ENCODE results near the gene KREMEN2. TPM values are rescaled to one million over a fixed set of nuclear protein-coding genes. Genes with fewer than 3 reads are reported as not detected.

KREMEN2 gene
- total and polyA plus RNA-seq, 2 experiments from 2014 or later, result 3.6 to 4.9 TPM

DNA sequence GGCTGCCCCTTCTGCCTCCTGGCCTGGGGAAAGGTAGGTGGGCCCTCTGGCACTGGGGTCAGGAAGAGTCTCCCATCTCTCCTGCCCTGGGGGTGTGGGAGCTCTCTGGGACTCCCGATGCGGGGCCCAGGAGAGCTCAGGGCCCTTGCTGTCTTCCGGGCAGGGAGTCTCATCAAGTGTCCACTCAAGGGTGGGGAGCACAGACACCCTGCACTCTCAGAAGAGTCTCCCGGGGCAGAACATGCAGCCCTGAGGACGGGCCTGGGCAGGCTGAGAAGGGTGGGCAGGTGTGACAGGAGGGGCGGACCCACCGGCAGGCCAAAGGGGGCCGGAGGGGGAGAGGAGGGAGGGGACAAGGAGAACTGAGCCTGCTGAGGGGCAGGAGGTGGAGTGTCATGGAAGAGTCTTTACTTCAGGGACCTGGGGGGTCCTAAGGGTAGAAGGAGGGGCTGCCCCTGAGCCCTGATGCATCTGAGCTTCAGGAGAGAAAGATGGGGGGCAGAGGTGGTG is 24.6 kb downstream of the KREMEN2 start:
- Histone ChIP-seq H3K4me2 (no peak overlapping the region), H3K27ac (no peak overlapping the region), H3K36me3 (replicated peaks; ENCODE audit: insufficient read depth, low read depth) (no peaks in the 10 kb centered on the region), H2AFZ (no peak overlapping the region), H4K20me1 (ENCODE audit: insufficient read depth, poor library complexity, severe bottlenecking) (no peaks in the 10 kb centered on the region), H3K9me3 (ENCODE audit: low read depth) (no peaks in the 10 kb centered on the region), H3K9me2 (replicated peaks; ENCODE audit: insufficient read depth) (no peaks in the 10 kb centered on the region), H3K79me2 (no peaks in the 10 kb centered on the region), H3K4me1 (ENCODE audit: insufficient read depth) (peaks cover 6% of the 10 kb centered on the region), H3K27me3 (no peaks in the 10 kb centered on the region), H3K4me3 (no peak overlapping the region)
- 52% methylated on average over 7 of the region's 8 CpGs for WGBS (ENCODE audit: low lambda C conversion rate, missing lambda C conversion rate)
- TF ChIP-seq, protein P1, sequence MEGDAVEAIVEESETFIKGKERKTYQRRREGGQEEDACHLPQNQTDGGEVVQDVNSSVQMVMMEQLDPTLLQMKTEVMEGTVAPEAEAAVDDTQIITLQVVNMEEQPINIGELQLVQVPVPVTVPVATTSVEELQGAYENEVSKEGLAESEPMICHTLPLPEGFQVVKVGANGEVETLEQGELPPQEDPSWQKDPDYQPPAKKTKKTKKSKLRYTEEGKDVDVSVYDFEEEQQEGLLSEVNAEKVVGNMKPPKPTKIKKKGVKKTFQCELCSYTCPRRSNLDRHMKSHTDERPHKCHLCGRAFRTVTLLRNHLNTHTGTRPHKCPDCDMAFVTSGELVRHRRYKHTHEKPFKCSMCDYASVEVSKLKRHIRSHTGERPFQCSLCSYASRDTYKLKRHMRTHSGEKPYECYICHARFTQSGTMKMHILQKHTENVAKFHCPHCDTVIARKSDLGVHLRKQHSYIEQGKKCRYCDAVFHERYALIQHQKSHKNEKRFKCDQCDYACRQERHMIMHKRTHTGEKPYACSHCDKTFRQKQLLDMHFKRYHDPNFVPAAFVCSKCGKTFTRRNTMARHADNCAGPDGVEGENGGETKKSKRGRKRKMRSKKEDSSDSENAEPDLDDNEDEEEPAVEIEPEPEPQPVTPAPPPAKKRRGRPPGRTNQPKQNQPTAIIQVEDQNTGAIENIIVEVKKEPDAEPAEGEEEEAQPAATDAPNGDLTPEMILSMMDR (IDR thresholded peaks at IDR 0.05; ENCODE audit: poor library complexity), result no peak
- no peak for TF ChIP-seq EZH2phosphoT487 (IDR thresholded peaks at IDR 0.05; ENCODE audit: low read depth, severe bottlenecking, unreplicated experiment)
- TF ChIP-seq EZH2 (IDR thresholded peaks at IDR 0.05; ENCODE audit: borderline replicate concordance), result no peak
- no peak for DNase-seq (ENCODE audit: low spot score)

DNA sequence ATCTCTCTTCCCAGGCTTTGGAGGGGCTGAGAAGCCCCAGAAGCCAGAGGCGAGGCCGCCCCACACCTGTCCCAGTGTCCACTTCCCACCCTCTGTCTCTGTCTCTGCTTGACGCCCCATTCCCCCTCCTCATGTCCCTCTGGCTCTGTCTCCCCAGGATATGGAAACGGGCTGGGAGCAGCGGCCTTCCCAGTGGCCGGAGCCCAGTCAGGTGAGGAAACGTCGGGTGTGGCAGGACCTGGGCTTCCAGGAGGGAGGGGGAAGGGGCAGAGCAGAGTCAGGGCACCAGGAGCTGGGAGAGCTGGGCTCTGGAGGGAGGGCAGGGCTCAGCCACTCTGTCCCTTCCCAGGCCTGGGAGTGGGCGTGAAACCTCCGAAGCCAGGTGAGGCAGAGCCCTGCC is 26.8 kb downstream of the KREMEN2 start:
- no peaks in the 10 kb centered on the region for H3K27me3 ChIP-seq
- TF ChIP-seq EZH2 (IDR thresholded peaks at IDR 0.05; ENCODE audit: borderline replicate concordance) (no peak), EZH2phosphoT487 (IDR thresholded peaks at IDR 0.05; ENCODE audit: low read depth, severe bottlenecking, unreplicated experiment) (no peak)
- TF ChIP-seq, protein P1 (IDR thresholded peaks at IDR 0.05; ENCODE audit: poor library complexity), result no peak
- no peaks in the 10 kb centered on the region for H3K79me2 ChIP-seq
- H3K9me3 ChIP-seq (ENCODE audit: low read depth), result no peaks in the 10 kb centered on the region
- no peaks in the 10 kb centered on the region for H3K36me3 ChIP-seq (replicated peaks; ENCODE audit: insufficient read depth, low read depth)
- H4K20me1 ChIP-seq (ENCODE audit: insufficient read depth, poor library complexity, severe bottlenecking), result no peaks in the 10 kb centered on the region
- no peak overlapping the region for H3K27ac ChIP-seq
- WGBS (ENCODE audit: low lambda C conversion rate, missing lambda C conversion rate), result 59% methylated on average over 10 of the region's 10 CpGs
- no peak overlapping the region for H3K4me2 ChIP-seq
- no peaks in the 10 kb centered on the region for H3K9me2 ChIP-seq (replicated peaks; ENCODE audit: insufficient read depth)
- no peak overlapping the region for H3K4me3 ChIP-seq
- no peak for DNase-seq (ENCODE audit: low spot score)
- H2AFZ ChIP-seq, result no peak overlapping the region
- peaks cover 6% of the 10 kb centered on the region for H3K4me1 ChIP-seq (ENCODE audit: insufficient read depth)

DNA sequence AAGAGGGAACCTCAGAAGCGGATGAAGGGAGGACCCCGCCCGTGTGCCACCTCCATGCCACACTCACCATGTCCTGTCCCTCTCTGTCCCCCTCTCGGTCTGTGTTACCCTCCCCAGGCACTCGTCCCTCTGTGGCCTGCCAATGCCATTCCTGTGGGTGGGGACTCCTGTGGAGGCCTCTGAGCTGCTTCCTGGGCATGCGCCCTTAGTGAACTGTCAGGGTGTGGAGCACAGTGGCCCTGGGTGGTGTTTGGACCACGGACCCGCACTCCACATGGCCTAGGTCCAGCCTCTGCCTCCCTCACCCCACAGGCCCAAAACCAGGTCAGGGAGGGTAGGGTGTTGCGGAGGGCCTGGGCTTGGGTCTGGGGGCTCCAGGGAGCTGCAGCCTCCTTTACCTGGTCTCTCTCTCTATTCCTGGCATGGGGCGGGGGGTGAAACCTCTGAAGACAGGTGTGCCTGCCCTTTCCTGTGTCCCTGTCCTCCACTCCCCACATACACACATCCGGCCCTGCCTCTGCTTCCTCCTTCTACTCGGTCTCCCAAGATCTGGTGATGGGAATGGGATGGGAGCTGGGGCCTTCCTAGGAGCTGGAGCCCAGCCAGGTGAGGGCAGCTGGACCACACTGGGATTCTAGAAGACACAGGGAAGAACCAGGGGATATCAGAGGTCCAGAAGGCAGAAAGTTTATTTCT is 27.6 kb downstream of the KREMEN2 start:
- 98% methylated on average over 12 of the region's 12 CpGs for WGBS (ENCODE audit: low lambda C conversion rate, missing lambda C conversion rate)
- H2AFZ ChIP-seq, result no peak overlapping the region
- H3K27ac ChIP-seq, result no peak overlapping the region
- no peaks in the 10 kb centered on the region for H3K9me2 ChIP-seq (replicated peaks; ENCODE audit: insufficient read depth)
- H3K79me2 ChIP-seq, result no peaks in the 10 kb centered on the region
- H3K36me3 ChIP-seq (replicated peaks; ENCODE audit: insufficient read depth, low read depth), result no peaks in the 10 kb centered on the region
- H3K4me1 ChIP-seq (ENCODE audit: insufficient read depth), result peaks cover 6% of the 10 kb centered on the region
- DNase-seq (ENCODE audit: low spot score), result no peak
- no peak overlapping the region for H3K4me2 ChIP-seq
- TF ChIP-seq EZH2 (IDR thresholded peaks at IDR 0.05; ENCODE audit: borderline replicate concordance), result no peak
- TF ChIP-seq, protein P1 (IDR thresholded peaks at IDR 0.05; ENCODE audit: poor library complexity), result no peak
- TF ChIP-seq EZH2phosphoT487 (IDR thresholded peaks at IDR 0.05; ENCODE audit: low read depth, severe bottlenecking, unreplicated experiment), result no peak
- H3K27me3 ChIP-seq, result no peaks in the 10 kb centered on the region
- no peaks in the 10 kb centered on the region for H3K9me3 ChIP-seq (ENCODE audit: low read depth)
- H4K20me1 ChIP-seq (ENCODE audit: insufficient read depth, poor library complexity, severe bottlenecking), result no peaks in the 10 kb centered on the region
- H3K4me3 ChIP-seq, result no peak overlapping the region
